Stimulated activated CD8-positive, alpha-beta memory T cell treated with anti-CD3 and anti-CD28 coated beads, Interleukin-12 subunit alpha, Interleukin-12 subunit beta, amount 100 ng/mL, for 4 hours (primary cell): ENCODE data around the gene TFCP2L1.
"Not testable (repeated sequence)": the region's sequence is repeated elsewhere in the genome, so short reads cannot be mapped to it uniquely, and the experiment has no call there.

Experiments
- DNase-seq: peaks from one replicate; pipeline ENCODE4 v3.0.0-alpha.2; 2020; ENCODE audit warnings: low read depth

Gene TFCP2L1

DNA sequence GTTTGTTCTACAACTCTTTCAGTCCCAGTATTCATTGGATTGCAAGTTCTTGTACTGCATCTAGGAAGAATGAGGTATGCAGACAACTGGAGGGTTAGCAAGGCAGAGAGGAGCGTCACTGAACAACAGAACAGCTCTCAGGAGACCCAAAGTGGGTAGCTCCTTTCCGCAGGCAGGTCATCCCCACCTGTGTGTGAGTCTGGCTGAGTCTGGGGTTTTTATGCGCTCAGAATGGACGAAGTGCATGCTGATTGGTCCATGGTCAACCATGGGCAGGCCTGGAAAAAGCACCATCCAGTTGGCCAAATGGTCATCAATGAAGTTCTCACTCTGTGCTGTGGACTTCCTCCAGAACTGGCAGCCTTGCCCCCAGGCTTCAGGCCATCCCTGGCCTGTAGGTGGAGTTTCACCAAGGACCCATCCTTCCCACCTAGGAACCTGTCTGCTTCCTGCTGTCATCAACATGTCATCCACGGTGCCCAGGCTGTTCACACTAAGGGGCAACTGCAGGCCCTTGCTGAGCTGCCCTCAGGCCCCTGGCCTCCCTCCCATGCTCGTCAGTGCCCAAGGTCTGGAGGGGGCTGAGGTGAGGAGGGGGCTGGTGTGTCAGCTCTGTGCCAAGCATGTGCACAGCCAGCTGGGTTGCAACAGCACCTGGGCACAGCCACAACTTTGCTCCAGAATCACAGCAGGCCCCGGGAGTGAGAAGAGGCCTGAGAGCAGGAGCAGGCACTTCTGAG is 11.1 kb upstream of the TFCP2L1 start:
- no peak for DNase-seq

DNA sequence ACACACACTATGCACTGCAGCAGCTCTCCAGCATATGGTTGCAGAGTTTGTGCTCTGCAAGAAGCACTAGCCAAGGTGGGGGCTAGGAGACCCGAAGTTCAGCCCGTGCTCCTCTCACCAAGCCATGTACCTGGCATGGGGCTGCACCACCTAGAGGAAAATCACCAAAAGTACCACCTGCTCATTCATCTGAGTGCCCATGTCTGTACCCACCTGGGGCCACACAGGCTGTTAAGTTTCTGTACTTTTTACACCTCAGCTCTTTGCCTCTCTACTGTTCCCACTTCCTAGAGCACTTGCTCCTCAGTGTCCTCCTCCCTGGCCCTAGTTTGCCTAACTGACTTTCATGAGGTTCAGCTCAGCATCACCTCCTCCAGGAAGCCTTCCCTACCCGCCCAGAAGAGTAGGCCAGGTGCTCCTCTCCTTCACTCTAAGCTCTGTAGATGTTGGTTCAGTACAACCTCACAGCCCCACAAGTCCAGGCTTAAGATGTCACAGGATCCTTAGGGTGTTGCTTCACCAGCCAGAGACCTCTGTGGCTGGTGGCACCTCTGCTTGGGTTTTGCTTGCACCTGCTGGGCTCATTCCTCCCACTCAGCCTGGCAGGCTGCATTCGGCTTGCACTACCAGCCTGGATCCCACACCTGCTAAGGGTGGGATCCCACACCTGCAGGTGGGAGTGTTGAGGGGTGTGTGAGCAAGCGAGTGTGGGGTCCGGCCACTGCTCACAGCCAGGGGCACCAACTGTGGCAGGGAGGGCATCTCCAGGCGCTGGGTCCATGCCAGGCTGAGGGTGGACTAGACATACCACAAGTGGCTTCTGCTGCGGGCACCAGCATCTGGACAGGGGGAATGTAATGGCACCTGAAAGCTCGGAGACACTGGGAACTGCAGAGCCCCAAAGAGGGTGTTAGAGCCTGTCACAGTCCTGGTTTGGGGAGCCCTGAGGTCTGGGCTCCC is 10.2 kb upstream of the TFCP2L1 start:
- DNase-seq = no peak

GRCh38 chr2:121293450-121294325 is 8.7 kb upstream of the TFCP2L1 start:
- DNase-seq = no peak

DNA sequence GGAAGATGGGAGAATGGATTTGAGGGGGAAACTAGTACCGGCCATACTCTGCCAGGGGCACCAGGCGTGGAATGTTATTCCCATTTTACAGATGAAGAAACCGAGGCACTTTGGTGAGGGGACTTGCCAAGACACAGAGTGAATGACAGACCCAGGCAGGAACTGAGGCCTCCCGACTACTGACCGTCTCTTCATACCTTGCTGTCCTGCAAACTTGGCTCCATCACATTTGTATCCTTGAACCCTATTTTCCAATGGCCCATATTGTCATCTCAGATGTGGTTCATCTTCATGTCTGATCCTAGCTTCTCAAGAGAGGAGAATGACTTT is 6.2 kb upstream of the TFCP2L1 start:
- DNase-seq = no peak

DNA sequence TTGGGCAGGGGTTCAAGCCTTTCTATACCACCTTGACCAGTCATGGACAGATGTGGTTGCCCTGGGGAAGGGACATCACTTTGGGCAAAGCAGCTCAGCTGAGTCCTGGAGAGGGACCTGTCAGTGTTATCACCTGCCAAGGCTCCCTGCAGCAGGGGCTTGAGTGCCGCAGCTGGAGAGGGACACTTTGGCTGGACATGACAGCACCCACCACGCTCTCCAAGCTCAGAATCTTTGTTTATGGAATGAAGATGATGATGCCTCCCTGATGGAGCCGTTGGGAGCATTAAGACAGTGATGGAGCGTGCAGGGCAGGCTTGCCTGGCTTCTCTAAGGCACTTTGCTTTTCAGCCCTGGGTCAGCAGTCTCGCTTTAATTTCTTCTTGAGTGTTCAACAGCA is 4.3 kb upstream of the TFCP2L1 start:
- no peak for DNase-seq

DNA sequence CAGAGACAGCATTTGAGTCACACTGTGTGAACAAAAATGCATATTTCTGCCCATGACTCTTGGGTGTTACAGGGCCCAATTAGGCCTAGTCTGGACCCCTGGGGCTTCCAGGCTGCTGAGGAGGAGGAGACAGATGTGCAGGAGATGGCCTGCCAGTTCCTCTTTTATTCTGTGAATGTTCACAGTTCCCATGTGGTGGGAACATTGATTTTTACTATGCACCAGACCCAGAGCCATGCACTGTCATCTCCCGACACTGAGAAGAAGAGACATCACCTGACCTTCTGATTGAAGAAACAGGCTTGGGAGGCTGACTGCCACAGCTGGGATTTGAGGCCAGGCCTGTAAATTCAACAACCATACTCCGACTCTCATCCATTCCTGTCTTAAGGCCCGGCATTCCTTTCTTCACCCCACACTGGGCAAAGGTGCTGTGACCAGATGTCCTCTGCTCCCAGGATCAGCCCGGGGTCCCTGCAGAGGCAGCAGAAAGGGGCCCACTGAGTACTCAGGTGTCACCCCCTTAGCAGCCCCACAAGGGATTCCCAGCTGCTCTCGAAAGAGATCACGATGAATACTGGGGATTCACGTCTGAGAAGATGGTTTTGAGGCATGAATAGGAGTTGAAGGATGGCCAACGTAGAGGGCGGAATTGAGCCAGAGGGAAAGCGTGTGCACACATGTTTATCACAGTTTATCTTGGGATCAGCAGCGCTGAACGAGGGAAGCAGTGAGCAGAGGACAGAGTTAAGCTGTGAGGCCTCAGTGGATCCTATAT is 3.6 kb upstream of the TFCP2L1 start:
- no peak for DNase-seq

GRCh38 chr2:121287956-121288355 is 3.0 kb upstream of the TFCP2L1 start:
- DNase-seq = no peak

- DNase-seq = no peak
Observed at GRCh38 chr2:121287146-121287798, 2.3 kb upstream of the TFCP2L1 start.

DNA sequence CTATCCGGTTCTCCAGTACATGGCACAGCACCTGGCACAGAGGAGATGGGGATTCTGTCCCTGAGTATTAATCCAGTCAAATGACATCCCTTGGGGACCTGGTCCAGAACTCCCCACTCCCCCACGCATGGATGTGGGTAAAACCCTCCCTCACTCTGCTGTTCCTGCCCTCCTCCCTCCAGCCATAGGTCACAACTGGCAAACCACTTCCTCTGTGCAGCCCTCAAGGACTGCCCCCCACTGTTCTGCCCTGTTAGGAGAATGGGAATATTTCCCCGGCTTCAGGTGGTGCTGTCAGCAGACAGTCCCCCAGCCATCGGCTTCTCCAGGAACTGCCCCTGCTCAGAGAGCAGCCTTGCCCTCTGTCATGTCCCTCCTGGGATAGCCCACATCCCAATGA is 1.5 kb upstream of the TFCP2L1 start:
- no peak for DNase-seq

- DNase-seq = no peak
Observed at GRCh38 chr2:121285926-121286325, 924 bp upstream of the TFCP2L1 start.

DNA sequence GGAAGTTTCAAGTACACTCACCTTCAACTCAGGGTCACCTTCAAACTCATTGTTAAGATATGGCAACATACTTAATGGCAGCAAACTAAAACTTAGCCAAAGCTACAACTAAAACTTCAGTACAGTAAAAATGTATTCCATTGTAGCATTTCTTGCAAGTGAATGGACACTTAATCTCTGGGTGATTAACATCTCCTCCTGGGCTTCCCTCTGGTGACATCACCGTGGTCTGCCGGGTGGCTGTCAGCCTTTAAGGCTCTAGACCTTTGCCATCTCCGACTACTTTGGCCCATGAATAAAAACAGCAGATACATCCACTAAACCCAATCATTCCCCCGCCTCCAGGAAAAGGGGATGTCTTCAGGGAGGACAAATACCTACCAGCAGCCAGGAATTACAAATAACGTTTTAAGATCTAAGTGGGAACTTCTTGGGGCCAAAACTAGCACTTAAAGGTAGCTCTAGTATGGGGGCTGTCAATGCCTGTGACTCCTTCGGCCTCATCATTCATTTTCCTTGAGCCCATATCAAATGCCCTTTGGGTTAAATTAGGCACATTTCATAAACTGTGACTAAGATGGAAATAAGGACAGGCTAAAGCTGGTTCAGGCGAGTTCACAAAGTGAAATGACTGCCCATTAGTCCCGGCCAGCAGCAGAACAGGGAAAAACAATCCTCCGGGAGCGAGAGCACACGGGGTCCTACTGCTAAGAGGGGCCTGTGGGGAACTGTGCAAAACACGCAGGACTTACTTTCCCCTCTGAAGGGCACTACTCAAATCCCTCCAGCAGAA is 1.1 kb downstream of the TFCP2L1 start:
- no peak for DNase-seq

- no peak for DNase-seq
Observed at GRCh38 chr2:121282800-121283385, 2.1 kb downstream of the TFCP2L1 start.

DNA sequence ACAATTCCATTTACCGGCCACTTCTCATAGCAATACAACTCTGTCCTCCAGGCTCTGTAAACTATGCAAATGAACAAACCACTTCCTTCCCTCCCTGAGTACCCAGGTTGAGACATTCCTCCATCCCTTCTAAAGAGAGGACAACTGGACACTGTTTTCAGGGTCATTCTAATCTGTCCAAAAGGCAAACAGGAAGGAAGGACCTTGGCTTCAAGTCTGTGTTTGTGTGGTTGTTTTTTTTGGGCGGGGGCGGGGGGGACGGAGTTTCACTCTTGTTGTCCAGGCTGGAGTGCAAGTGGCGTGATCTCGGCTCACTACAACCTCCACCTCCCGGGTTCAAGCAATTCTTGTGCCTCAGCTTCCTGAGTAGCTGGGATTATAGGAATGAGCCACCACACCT is 3.3 kb downstream of the TFCP2L1 start:
- DNase-seq = no peak

- DNase-seq = no peak
Observed at GRCh38 chr2:121281107-121281506, 3.9 kb downstream of the TFCP2L1 start.

DNA sequence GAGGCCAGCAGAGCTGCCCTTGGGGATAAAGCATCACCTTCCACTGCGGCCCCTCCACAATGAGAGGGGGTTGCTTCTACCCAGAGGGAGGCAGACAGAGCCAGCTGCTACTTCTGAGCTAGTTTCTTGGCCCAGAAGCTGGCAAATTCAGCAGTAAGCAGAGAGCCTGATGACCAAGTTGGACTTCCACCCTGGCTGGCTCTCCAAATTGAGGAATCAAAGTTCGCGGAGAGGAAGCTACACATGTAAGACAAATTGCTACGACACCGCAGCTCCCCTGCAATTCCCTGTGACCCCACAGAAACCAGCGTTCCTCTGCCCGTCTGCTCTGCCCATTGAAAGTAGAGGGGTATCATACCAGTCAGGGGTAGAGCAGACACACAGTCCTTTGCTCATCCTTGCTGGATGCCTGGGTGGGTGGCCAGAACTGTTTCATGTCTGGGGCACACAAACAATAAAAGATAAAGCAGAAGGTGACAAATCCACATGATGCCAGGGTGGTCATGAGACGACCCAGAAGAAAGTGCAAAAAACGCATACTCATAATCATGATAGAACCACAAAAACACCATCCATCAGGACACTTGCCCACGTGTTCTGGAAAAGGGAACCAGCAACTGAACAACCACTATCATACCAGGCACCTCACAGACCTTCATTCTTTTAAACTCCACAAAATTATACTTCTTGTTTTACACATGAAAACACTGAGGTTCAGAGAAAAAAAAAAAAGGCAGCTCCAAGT is 5.4 kb downstream of the TFCP2L1 start:
- no peak for DNase-seq

DNA sequence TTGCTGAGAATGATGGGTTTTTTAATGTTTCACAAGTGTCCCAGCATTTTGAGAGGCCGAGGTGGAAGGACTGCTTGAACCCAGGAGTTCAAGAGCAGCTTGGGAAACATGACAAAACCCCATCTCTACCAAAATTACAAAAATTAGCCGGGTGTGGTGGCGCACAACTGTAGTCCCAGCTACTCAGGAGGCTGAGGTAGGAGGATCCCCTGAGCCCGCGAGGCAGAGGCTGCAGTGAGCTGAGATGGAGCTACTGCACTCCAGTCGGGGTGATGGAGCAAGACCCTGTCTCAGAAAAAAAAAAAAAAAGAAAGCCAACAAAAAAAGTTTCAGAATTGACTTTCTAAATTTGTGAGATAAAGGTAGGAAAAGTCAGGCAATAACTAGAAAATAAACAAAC is 8.7 kb downstream of the TFCP2L1 start:
- no peak for DNase-seq

DNA sequence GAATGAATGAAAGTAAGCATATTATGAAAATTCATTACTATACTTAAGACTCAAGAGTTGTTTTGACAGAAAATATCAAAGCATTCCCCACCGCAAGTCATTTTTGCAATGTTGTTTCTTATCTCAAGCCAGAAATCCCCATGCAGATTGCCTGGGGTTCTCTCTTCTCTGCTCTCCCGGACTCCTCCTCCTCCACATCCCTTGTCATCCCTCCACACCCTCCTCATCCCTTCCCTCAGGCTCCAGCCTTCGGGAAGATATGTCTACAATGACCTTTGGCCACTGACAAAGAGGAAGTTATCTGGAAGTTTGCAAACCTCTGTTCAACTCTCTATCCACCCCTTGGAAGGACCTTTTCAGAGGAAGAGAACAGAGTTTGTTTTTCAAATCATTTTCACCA is 11.9 kb downstream of the TFCP2L1 start:
- DNase-seq = no peak

DNA sequence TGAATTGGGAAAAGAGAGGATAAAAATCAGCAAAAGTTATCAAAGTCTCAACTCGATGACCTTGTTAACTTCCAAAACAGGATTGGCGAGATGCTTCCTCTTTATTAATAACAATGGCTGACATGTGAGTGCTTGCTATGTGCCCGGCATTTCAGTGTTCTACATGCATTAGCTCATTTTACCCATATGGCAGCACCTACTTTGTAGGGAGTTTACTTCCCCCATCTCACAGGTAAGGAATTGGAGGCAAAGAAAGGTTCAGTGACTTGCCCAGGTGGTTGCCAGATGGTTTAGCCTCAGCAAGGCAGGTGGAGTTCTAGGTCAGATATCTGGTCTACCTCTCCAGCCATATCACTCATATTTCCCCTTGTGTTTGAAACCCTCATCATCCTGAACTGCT is 12.4 kb downstream of the TFCP2L1 start:
- DNase-seq = no peak

- not testable (repeated sequence) for DNase-seq
Observed at GRCh38 chr2:121269436-121269835, 15.6 kb downstream of the TFCP2L1 start.
